Fibroblast of skin of back (primary cell): Measurements from ENCODE around the gene PDLIM5.
"Not testable (repeated sequence)": the region's sequence is repeated elsewhere in the genome, so short reads cannot be mapped to it uniquely, and the experiment has no call there.

Experiments used
- DNase-seq: peaks from one replicate; pipeline ENCODE4 v3.0.0-alpha.2; 2013

PDLIM5 gene

DNA sequence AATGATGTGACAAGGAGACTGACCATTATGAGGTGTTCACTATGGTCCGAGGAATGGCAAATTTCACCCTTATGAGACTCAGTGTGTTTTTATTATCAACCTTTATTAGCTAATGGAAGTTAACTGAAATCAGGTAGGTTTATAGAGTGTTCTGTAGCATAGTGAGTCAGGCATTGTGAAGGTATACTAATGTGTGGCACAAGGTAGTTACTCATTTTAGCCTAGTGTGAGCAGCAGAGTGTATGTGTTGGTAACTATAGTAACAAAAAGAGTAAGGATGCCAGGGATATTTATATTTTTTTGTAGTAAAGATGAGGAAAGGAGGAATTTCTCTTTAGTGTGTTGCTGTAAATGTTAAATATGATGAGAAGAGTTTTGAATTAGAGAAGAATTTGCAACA is 12.0 kb downstream of the PDLIM5 start:
- peak; percentile 31 for DNase-seq

GRCh38 chr4:94466371-94466770 is 14.6 kb downstream of the PDLIM5 start:
- peak; percentile 52 for DNase-seq

DNA sequence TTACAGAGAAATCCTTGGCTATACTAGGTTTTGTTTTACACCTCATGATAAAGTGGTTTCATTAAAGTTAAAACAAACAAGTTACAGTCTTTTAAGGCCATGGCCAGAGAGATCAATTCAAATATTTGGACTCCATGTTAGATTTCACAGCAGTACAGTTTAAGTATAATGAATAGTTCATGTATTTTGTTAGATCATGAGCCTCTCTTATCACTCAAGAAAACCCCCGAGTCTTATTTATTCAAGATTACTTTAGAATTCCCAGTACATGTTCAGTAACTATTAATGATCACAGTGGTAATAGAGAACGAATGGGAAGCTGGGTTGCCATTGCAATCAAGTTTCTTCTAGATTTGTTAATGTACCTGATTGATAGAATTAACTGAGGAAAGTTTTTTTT is 15.2 kb downstream of the PDLIM5 start:
- DNase-seq = no peak

GRCh38 chr4:94468093-94468769 is 16.5 kb downstream of the PDLIM5 start:
- DNase-seq = no peak

DNA sequence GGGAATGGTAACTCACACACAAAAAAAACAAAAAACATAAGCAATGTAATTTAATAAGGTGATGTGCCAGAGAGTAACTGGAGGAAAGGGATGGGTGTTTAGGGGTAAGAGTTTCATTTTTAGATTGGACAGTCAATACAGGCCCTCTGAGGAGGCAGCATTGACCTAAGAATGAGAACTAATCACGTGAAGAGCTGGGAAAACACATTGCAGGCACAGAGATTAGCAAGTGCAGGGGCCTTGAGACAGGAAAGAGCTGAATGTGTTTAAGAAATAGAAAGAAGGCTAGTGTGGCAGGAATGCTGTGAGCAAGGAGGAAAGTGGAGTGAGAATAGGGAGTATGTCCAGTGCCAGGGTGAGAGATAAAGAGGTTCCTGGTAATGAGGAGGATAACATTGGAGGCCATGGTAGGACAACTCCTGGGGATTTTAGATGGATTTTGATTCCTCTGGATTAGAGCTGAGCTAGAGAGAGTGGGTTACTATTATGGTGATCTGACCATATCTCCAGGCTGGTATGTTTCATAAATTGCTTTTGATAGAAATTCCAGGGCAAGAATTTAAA is 17.6 kb downstream of the PDLIM5 start:
- no peak for DNase-seq

DNA sequence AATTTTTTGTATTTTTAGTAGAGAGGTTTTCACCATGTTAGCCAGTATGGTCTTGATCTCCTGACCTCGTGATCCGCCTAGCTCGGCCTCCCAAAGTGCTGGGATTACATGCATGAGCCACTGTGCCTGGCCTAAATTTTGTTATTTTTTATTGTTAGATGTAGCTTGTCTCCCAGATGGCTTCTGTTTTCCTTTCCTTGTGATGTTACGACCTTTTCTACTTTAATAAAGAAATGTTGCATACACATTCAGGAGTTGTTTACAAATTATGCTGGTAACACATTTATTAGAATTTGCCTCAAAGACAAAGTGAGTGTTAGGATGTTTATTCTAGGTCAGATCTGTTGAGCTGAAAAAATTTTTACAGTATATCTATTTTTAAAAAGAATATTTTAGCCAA is 18.4 kb downstream of the PDLIM5 start:
- no peak for DNase-seq

DNA sequence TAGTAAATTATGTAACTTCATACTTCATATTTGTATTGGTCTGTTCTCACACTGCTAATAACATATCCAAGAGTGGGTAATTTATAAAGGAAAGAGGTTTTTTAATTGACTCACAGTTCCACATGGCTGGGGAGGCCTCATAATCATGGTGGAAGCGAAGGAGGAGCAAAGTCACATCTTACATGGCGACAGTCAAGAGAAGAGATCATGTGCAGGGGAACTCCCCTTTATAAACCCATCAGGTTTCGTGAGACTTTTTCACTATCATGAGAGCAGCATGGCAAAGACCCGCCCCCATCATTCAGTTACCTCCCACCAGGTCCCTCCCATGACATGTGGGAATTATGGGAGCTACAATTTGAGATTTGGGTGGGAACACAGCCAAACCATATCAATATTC is 19.0 kb downstream of the PDLIM5 start:
- not testable (repeated sequence) for DNase-seq

- DNase-seq = peak; percentile 81
These were observed 20.5 kb downstream of the PDLIM5 start for GRCh38 chr4:94472056-94472826.

DNA sequence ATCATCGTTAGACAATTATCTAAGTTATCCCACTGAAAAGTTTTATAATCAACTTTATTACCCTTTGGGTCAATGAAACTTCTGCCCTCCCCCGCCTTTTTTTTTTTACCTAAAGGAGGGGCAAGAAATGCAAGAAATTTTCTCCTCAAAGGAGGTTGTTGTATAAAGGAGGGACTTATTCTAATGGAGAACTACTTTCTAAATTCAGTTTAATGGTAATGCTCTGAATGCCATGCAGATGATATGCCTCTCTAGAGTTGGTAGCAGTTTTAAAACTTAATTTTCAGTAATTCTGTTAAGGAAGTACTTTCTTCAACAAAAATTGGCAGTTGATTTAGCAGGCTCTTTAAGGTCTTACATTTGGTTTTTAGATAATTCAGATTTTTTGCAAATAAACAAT is 23.3 kb downstream of the PDLIM5 start:
- DNase-seq = no peak

DNA sequence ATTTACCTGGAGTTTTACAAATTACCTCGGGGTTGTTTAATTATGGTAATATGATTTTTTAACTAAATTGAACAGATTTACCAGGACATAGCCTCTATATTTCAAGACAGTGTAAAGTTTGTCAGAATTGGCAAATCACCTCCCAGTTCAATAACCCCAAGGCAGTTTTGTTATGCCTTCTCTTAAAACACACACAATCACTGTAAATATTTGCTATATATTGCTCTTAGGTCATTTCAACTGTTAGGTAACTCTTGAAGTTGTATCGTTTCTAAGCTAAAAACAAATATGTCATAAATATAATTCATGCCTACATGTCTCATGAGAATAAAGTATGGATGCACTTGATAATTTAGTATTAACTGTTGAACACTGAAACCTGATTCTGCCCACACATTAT is 24.1 kb downstream of the PDLIM5 start:
- no peak for DNase-seq

DNA sequence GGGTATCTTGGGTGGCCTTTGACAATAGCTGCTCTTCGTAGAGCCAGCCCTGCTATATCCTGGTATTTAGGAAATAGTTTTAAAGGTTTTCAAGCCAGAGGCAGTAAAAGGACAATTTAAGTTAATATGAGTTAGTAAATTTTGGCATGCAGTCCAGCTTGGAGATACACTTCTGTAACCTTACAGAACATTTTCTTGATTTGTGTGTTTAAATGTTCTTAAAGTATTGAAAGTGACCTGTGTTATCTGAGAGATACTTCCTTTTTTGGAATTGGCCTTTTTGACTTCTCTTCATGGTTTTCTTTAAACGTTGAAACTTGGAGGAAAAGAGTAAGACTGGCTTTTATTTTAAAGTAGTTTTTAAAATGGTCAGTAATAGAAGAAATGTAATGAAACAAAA is 25.5 kb downstream of the PDLIM5 start:
- no peak for DNase-seq

DNA sequence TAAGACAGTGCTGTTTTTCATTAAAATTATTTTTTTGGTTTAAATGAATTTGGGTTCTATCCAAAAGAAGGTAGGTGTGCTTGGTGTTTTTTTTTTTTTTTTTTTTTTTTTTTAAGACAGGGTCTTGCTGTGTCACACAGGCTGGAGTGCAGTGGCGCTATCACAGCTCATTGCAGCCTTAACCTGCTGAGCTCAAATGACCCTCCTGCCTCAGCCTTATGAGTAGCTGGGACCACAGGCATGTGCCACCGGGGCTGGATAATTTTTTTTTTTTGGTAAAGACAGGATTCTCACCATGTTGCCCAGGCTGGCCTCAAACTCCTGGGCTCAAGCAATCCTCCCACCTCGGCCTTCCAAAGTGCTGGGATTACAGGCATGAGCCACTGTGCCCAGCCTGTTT is 27.1 kb downstream of the PDLIM5 start:
- not testable (repeated sequence) for DNase-seq

DNA sequence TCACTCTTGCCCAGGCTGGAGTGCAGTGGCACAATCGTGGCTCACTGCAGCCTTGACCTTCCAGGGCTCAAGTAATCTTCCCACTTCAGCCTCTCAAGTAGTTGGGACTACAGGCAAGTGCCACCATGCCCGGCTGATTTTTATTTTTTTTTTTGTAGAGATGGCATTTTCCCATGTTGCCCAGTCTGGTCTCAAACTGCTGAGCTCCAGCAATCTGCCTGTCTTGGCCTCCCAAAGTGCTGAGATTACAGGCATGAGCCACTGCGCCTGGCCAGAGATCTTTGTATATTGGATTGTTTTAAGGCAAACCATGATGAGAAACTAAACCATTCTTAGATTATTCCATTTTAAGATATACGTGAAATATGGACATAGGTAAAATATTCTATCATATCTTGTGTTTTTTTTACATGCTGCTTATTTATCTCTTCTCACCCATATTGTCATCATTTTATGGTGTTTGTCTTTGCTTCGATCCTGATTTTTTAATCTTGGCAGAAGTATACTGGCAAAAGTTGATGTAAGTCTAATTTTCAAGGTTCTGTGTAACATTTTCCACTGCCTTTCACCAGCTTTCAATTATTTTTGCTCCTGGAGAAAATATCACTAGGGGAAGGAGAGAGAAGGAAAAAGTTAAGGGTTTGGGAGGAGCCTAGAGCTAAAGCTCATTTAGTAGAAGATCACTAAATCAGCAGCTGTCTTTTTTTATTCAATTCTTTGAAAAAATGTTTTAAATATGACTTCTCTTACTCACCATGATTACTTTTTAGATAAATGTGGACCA is 27.8 kb downstream of the PDLIM5 start:
- no peak for DNase-seq

GRCh38 chr4:94480362-94480951 is 28.7 kb downstream of the PDLIM5 start:
- no peak for DNase-seq

- DNase-seq = no peak
These were observed 32.2 kb downstream of the PDLIM5 start for GRCh38 chr4:94483895-94484294.

- DNase-seq = no peak
These were observed 33.1 kb downstream of the PDLIM5 start for GRCh38 chr4:94484818-94485217.

DNA sequence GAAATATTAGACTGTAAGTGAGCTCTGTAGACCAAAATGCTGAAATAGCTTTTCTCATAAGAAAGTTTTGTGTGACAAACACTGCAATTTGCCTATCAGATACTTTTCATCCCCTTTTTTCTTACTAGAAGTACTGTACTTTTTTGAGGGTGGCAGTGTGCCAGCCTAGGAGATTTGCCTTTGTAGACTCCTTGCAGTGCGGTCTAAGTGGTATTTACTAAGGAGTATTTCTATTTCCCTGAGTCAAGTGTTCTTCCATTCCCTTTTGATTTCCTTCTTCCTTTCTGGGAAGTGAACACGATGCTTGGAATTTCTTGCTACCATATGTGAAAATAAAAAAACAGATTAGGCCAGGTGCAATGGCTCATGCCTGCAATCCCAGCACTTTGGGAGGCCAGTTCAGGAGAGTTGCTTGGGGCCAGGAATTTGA is 34.6 kb downstream of the PDLIM5 start:
- DNase-seq = peak; percentile 34

- peak; percentile 45 for DNase-seq
These were observed 36.9 kb downstream of the PDLIM5 start for GRCh38 chr4:94488670-94489069.

DNA sequence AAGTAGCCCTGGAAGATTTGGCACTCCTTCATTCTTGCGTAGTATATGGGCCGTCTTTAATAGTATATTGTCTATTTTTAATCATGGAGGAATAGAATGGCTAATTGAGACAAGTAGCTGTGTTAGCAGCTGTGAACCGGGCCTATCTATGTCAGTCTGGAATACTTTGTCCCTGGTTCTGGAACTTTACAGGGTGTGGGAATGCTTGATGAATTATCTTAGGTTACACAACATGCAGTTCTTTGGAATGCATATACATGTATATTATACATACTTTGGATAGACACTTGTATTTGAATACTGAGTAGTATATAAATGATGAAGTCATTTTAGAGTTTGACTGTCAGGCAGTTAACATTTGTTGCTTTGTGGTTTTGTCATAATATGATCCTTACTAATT is 37.4 kb downstream of the PDLIM5 start:
- DNase-seq = peak; percentile 21

- DNase-seq = no peak
These were observed 38.7 kb downstream of the PDLIM5 start for GRCh38 chr4:94490437-94490836.

DNA sequence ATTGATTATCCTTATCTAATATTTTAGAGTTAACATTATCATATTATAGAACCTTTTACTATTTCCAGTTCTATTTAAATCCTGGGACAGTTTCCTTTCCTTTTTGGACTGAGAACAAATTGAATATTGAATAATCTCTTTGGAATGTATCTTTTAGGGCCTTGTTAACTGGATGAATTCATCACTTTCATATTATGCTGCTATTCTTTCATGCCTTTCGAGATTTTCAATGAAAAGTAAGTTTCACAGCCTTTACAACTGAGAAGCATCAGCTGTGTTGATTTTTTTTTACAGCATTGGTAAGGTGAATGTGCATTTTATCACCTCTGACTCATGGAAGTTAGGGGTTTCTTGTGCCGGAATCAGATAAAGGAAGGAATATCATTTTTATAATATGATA is 39.6 kb downstream of the PDLIM5 start:
- peak; percentile 56 for DNase-seq

DNA sequence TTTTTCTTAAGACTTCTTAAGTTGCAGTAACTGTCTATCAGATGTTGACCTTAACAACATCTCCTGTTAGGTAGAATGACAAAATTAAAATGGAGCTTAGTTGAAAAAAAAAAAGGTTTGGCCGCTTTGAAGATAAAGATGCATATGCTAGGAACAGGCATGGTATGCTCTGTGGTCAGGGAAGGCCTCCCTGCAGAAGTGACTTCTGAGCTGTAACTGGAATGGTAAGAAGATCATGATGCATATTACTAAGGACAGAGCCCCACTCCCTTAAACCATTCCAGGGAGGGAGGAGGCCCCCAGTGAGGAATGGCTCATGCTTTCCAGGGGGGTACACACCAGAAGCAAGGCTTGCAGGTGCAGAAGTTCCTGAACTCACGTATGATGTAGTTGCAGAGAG is 43.7 kb downstream of the PDLIM5 start:
- no peak for DNase-seq

DNA sequence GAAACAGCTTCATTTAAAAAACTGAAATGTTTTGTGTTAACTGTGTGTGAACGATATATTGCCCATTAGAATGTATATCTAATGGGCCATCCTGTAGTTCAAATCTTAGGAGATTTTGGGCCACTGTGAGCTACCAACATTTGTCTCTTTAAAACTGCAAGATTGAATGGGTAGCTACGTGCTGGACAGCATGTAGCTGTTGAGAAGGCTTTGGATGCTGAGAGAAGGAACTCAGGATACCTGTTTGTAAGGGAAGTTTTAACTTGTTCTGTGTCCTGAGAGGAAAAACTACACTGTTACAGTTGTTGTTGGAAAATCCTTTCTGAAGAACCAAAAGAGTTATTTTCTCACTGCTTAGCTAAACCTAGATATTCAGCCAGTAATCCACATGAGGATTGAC is 45.9 kb downstream of the PDLIM5 start:
- no peak for DNase-seq
